HCT116 (cell line): ENCODE data around the gene PRPF4. TPM values are rescaled to one million over a fixed set of nuclear protein-coding genes. Genes with fewer than 3 reads are reported as not detected.

Source experiments
- ATAC-seq: fragments of 200-7000 bp; cut with Tn5 transposase; 2 replicates; pipeline ENCODE4 v1.9.1; 2020; ENCODE audit warnings: mild to moderate bottlenecking, moderate library complexity
- BruUV-seq: library from RNA; stranded (reverse); fragments of 400-500 nt; replicated peaks from 2 replicates; lab custom pipeline; 2021; lab: Mats Ljungman, UMichigan
- CTCF ChIA-PET: fragments of 300-600 bp; sonication (Branson Sonifier 250); formaldehyde crosslinking; loops from one replicate; lab custom pipeline; 2021; ENCODE audit warnings: antibody characterized with exemption; lab: Charles Lee
- POLR2A ChIA-PET: fragments of 300-600, 350-600 bp; sonication (Branson Sonifier 250); formaldehyde crosslinking; loops from one replicate; lab custom pipeline; 2021; ENCODE audit warnings: antibody characterized with exemption; lab: Charles Lee
- RAD21 ChIA-PET, 2 experiments: fragments of 300-600 bp; sonication (Branson Sonifier 250); formaldehyde crosslinking; loops; one replicate each; lab custom pipeline; 2023; ENCODE audit warnings: low total read pairs in 2 of 2; ENCODE audit not compliant: uncharacterized antibody in 2 of 2, unreplicated experiment in 2 of 2, low non-redundant PET in 1 of 2; lab: Charles Lee
- DNase-seq: peaks from one replicate; pipeline ENCODE4 v3.0.0-alpha.2; 2010; ENCODE audit warnings: low read depth, low spot score
- H2AFZ ChIP-seq: fragments of 200-600 bp; shearing (Covaris generic), sonication (generic); 2 replicates; pipeline ENCODE4 v1.6.1; 2017; ENCODE audit warnings: low read depth, mixed run types, mixed read lengths, antibody characterized with exemption, low read length; ENCODE audit not compliant: poor library complexity, severe bottlenecking
- H3K27ac ChIP-seq: 2 replicates; pipeline ENCODE4 v1.5.1; 2012; ENCODE audit warnings: low read depth, low read length
- H3K27me3 ChIP-seq: fragments of 200-600 bp; sonication (generic); 2 replicates; pipeline ENCODE4 v1.6.1; 2016; ENCODE audit warnings: mixed run types, low read length, mixed read lengths; ENCODE audit not compliant: insufficient read depth
- H3K36me3 ChIP-seq, 2 experiments: fragments of 200-500 bp in 1 of 2; fragments of 200-600 bp in 1 of 2; sonication (Bioruptor generic) in 1 of 2; sonication (generic) in 1 of 2; 2 replicates each; pipeline versions ENCODE4 v1.5.1 to v1.6.1; 2014 to 2016; ENCODE audit warnings: low read length in 2 of 2, inconsistent platforms in 1 of 2, mixed read lengths in 1 of 2, mixed run types in 1 of 2; ENCODE audit not compliant: insufficient read depth in 2 of 2, control insufficient read depth in 1 of 2
- H3K4me1 ChIP-seq, 2 experiments: fragments of 200-600 bp in 1 of 2; sonication (generic) in 1 of 2; 2 replicates each; pipeline versions ENCODE4 v1.5.1 to v1.6.1; 2012 to 2017; ENCODE audit warnings: low read length in 2 of 2, inconsistent platforms in 1 of 2, mild to moderate bottlenecking in 1 of 2, mixed read lengths in 1 of 2, mixed run types in 1 of 2, moderate library complexity in 1 of 2; ENCODE audit not compliant: insufficient read depth in 2 of 2, control insufficient read depth in 1 of 2
- H3K4me2 ChIP-seq: fragments of 200-600 bp; sonication (generic); 2 replicates; pipeline ENCODE4 v1.6.1; 2017; ENCODE audit warnings: mixed run types, low read length, mixed read lengths
- H3K4me3 ChIP-seq, 2 experiments: fragments of 200-600 bp in 1 of 2; sonication (generic) in 1 of 2; replicated peaks in 1 of 2; 2 replicates each; pipeline ENCODE4 v1.5.1; 2011 to 2016; ENCODE audit warnings: low read length in 2 of 2, control low read depth in 1 of 2, low read depth in 1 of 2, mild to moderate bottlenecking in 1 of 2, mixed read lengths in 1 of 2, mixed run types in 1 of 2
- H3K79me2 ChIP-seq: fragments of 200-600 bp; sonication (generic); 2 replicates; pipeline ENCODE4 v1.6.1; 2017; ENCODE audit warnings: mild to moderate bottlenecking, mixed run types, low read length, moderate library complexity, mixed read lengths; ENCODE audit not compliant: insufficient read depth
- H3K9ac ChIP-seq: fragments of 200-600 bp; sonication (generic); 2 replicates; pipeline ENCODE4 v1.6.1; 2016; ENCODE audit warnings: low read length, mixed read lengths
- H3K9me2 ChIP-seq: fragments of 200-600 bp; sonication (generic), shearing (Covaris generic); 2 replicates; pipeline ENCODE4 v1.6.1; 2017; ENCODE audit warnings: mixed run types, mild to moderate bottlenecking, moderate library complexity; ENCODE audit not compliant: insufficient read depth
- H3K9me3 ChIP-seq, 2 experiments: fragments of 200-500 bp in 1 of 2; fragments of 200-600 bp in 1 of 2; sonication (Bioruptor generic) in 1 of 2; sonication (generic) in 1 of 2; 2 replicates each; pipeline ENCODE4 v1.6.1; 2014 to 2017; ENCODE audit warnings: low read length in 2 of 2, mixed read lengths in 2 of 2, inconsistent platforms in 1 of 2, low read depth in 1 of 2, mild to moderate bottlenecking in 1 of 2, mixed run types in 1 of 2, moderate library complexity in 1 of 2; ENCODE audit not compliant: control insufficient read depth in 1 of 2, insufficient read depth in 1 of 2
- H4K20me1 ChIP-seq: fragments of 200-600 bp; sonication (generic), shearing (Covaris generic); 2 replicates; pipeline ENCODE4 v1.6.1; 2017; ENCODE audit warnings: mixed run types, mild to moderate bottlenecking, moderate library complexity; ENCODE audit not compliant: insufficient read depth
- CBX3 ChIP-seq: IDR thresholded peaks from 2 replicates; pipeline ENCODE4 v1.6.1; 2012; ENCODE audit warnings: low read depth
- ELF1 ChIP-seq: IDR thresholded peaks from 2 replicates; pipeline ENCODE4 v1.6.1; 2012; ENCODE audit warnings: low read depth, borderline replicate concordance
- EZH2 ChIP-seq: fragments of 200-600 bp; sonication (generic); IDR thresholded peaks from 2 replicates; pipeline ENCODE4 v1.6.1; 2017; ENCODE audit warnings: antibody characterized with exemption, mixed run types
- EZH2phosphoT487 ChIP-seq: fragments of 200-600 bp; IDR thresholded peaks from 2 replicates; pipeline ENCODE4 v1.6.1; 2018; ENCODE audit warnings: antibody characterized with exemption, borderline replicate concordance
- FOSL1 ChIP-seq: IDR thresholded peaks from 2 replicates; pipeline ENCODE4 v1.6.1; 2012; ENCODE audit warnings: low read depth
- JUND ChIP-seq: IDR thresholded peaks from 2 replicates; pipeline ENCODE4 v1.6.1; 2012
- POLR2AphosphoS5 ChIP-seq: IDR thresholded peaks from 2 replicates; pipeline ENCODE4 v1.6.1; 2011; ENCODE audit warnings: mild to moderate bottlenecking, low read depth, low read length, moderate library complexity
- RAD21 ChIP-seq: IDR thresholded peaks from 2 replicates; pipeline ENCODE4 v1.6.1; 2012; ENCODE audit warnings: low read depth, mild to moderate bottlenecking
- SRF ChIP-seq: IDR thresholded peaks from 2 replicates; pipeline ENCODE4 v1.6.1; 2012; ENCODE audit warnings: low read depth
- TCF7L2 ChIP-seq: IDR thresholded peaks from 2 replicates; pipeline ENCODE4 v1.7.0; 2011; ENCODE audit warnings: borderline replicate concordance, inconsistent platforms; ENCODE audit not compliant: insufficient read depth, insufficient read length; ENCODE audit errors: extremely low read depth
- YY1 ChIP-seq: IDR thresholded peaks from 2 replicates; pipeline ENCODE4 v1.6.1; 2011; ENCODE audit warnings: low read length, low read depth, moderate library complexity, mild to moderate bottlenecking; ENCODE audit not compliant: insufficient replicate concordance; ENCODE audit errors: extremely low read depth
- ZNF274 ChIP-seq: fragments of 200-500 bp; sonication (Bioruptor generic); IDR thresholded peaks from 2 replicates; pipeline ENCODE4 v1.6.1; 2014; ENCODE audit warnings: mild to moderate bottlenecking, low read depth, low read length, inconsistent platforms
- intact Hi-C: fragments of 100-400 bp; cut with micrococcal nuclease; formaldehyde crosslinking; loops from 2 replicates; pipeline ENCODE4 v1.10.0; 2022
- total RNA-seq: library from RNA; stranded (reverse); gene quantifications from one replicate; pipeline ENCODE4 v1.2.1, GENCODE V29; 2021; ENCODE audit not compliant: unreplicated experiment
- TF ChIP-seq, protein P1 (sequence below), 3 experiments: fragments of 200-600 bp in 1 of 3; sonication (generic) in 1 of 3; IDR thresholded peaks in 2 of 3; conservative IDR thresholded peaks in 1 of 3; 2 replicates each; pipeline ENCODE4 v1.5.1; 2012 to 2017; ENCODE audit warnings: low read depth in 2 of 3, low read length in 2 of 3, antibody characterized with exemption in 1 of 3, borderline replicate concordance in 1 of 3, control low read depth in 1 of 3, mild to moderate bottlenecking in 1 of 3, mixed read lengths in 1 of 3, mixed run types in 1 of 3, moderate library complexity in 1 of 3; ENCODE audit not compliant: insufficient read depth in 1 of 3

PRPF4 gene
- total RNA-seq, 1 experiment from 2014 or later: 53.9 TPM

DNA sequence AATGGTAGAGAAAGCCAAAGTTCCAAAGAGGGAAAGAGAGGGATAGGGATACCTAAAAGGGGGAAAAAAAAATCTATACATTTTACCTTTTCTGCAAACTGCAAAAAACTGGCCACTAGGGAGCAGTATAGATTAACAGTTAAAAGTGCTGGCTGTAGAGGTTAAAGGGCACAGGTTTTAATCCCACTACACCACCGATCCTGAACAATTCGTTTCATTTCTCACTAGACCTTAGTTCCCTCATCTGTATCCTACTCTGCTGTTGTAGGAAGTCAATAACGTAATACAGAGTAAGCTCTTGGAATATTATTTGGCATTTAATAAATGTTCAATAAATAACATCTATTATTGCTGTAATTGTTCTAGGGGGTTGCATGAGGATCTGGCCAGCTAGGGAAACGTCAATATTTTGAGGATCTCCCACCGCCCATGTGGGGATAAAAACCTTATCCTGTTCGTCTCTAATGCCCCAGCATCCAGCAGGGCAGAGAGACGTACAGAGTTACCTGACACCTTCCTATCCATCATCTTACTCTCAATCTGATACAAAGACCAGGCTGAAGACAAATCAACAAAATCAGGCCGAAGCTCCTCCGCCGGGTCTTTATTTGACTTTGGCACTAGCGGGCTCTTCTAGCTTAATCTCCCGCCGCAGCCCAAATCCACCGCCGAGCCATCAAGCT lies 843 bp upstream of the PRPF4 start:
- H2AFZ ChIP-seq: peak overlapping the region; percentile 63
- no peaks in the 10 kb centered on the region for H3K9me2 ChIP-seq
- DNase-seq (peak; percentile 48), ATAC-seq (peak; percentile 39)
- TF ChIP-seq RAD21: peak; percentile 72
- TF ChIP-seq, protein P1, sequence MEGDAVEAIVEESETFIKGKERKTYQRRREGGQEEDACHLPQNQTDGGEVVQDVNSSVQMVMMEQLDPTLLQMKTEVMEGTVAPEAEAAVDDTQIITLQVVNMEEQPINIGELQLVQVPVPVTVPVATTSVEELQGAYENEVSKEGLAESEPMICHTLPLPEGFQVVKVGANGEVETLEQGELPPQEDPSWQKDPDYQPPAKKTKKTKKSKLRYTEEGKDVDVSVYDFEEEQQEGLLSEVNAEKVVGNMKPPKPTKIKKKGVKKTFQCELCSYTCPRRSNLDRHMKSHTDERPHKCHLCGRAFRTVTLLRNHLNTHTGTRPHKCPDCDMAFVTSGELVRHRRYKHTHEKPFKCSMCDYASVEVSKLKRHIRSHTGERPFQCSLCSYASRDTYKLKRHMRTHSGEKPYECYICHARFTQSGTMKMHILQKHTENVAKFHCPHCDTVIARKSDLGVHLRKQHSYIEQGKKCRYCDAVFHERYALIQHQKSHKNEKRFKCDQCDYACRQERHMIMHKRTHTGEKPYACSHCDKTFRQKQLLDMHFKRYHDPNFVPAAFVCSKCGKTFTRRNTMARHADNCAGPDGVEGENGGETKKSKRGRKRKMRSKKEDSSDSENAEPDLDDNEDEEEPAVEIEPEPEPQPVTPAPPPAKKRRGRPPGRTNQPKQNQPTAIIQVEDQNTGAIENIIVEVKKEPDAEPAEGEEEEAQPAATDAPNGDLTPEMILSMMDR (IDR thresholded peaks at IDR 0.05 in 2 of 3, conservative IDR thresholded peaks at IDR 0.05 in 1 of 3; ENCODE audit: borderline replicate concordance in 1 of 3, insufficient read depth in 1 of 3, low read depth in 2 of 3, low read length in 2 of 3): peak; percentile 52 to 70 (median 55); a peak in 5 of 6 replicates
- TF ChIP-seq SRF: no peak
- ChIA-PET CTCF (interaction anchor here (0.6 to 2.2 kb wide), 14 partner anchors 9 to 384 kb away, joined by 3 to 25 read pairs (median 4); partner anchors contain the start of genes ALAD, C9orf43, POLE3 and SLC31A1), RAD21 (interaction anchor here (0.8 to 1.6 kb wide), 5 partner anchors 126 to 383 kb away, joined by 3 to 4 read pairs (median 3); partner anchors contain the start of gene ALAD (in 1 of the 2)), POLR2A (interaction anchor here (0.6 to 1.7 kb wide), 7 partner anchors 54 to 383 kb away, joined by 3 to 11 read pairs (median 4); partner anchors contain the start of genes C9orf43, FKBP15, HDHD3 and POLE3)
- no TSS peak for BruUV-seq
- H3K79me2 ChIP-seq: peaks cover 61% of the 10 kb centered on the region
- peak overlapping the region; percentile 79 for H3K4me2 ChIP-seq
- peaks cover 6% of the 10 kb centered on the region; the same call in 1 of the 2 replicates for H4K20me1 ChIP-seq
- H3K4me1 ChIP-seq: peaks cover 3 to 14% of the 10 kb centered on the region in 2 experiments; a peak in 3 of 4 replicates
- no peaks in the 10 kb centered on the region for H3K9me3 ChIP-seq
- peak overlapping the region; percentile 70 for H3K27ac ChIP-seq
- no peaks in the 10 kb centered on the region for H3K27me3 ChIP-seq
- intact Hi-C loops: loop anchor here (1.0 to 10.0 kb wide), 4 partner anchors 66 to 384 kb away; partner anchors contain the start of gene WDR31
- H3K36me3 ChIP-seq: peaks cover 32 to 37% of the 10 kb centered on the region in 2 experiments
- H3K4me3 ChIP-seq: peak overlapping the region; percentile 71 to 73
- peak overlapping the region; percentile 96 for H3K9ac ChIP-seq

GRCh38 chr9:113278840-113279239 lies 3.4 kb downstream of the PRPF4 start:
- Histone ChIP-seq H3K36me3 (peaks cover 57 to 59% of the 10 kb centered on the region in 2 experiments), H3K9me3 (no peaks in the 10 kb centered on the region), H4K20me1 (peaks cover 6% of the 10 kb centered on the region; the same call in 1 of the 2 replicates), H3K27ac (no peak overlapping the region), H3K27me3 (no peaks in the 10 kb centered on the region), H3K4me3 (no peak overlapping the region), H3K4me1 (peaks cover 3 to 14% of the 10 kb centered on the region in 2 experiments; a peak in 3 of 4 replicates)
- intact Hi-C loops: loop anchor here (10.0 kb wide), 1 partner anchor 354 kb away; no protein-coding TSS in a partner anchor
- no TSS peak for BruUV-seq
- ChIA-PET RAD21 (no interaction called here), CTCF (no interaction called here)
- TF ChIP-seq EZH2phosphoT487 (no peak), JUND (no peak), RAD21 (no peak), EZH2 (no peak), FOSL1 (no peak), POLR2AphosphoS5 (no peak), YY1 (no peak), SRF (no peak), CBX3 (no peak), TCF7L2 (no peak), ZNF274 (no peak), ELF1 (no peak)
- TF ChIP-seq, all 23 proteins: peak for 0
- Histone ChIP-seq H3K79me2 (peaks cover 95% of the 10 kb centered on the region), H3K4me2 (no peak overlapping the region), H2AFZ (no peak overlapping the region), H3K9me2 (no peaks in the 10 kb centered on the region), H3K9ac (no peak overlapping the region)
- POLR2A ChIA-PET: no interaction called here
- ATAC-seq (no peak), DNase-seq (no peak)
